Liver (tissue), 3 donors: Measurements from ENCODE around the gene KRTAP21-3.

Experiments used
- ATF3 ChIP-seq: IDR thresholded peaks from 2 replicates; pipeline ENCODE4 v1.6.1; 2016; ENCODE audit warnings: antibody characterized with exemption
- EGR1 ChIP-seq, 2 donors: IDR thresholded peaks; 2 replicates each; pipeline ENCODE4 v1.6.1; 2016 to 2018; ENCODE audit warnings: antibody characterized with exemption in 2 of 2, low read depth in 2 of 2
- GABPA ChIP-seq, 2 donors: IDR thresholded peaks in 1 of 2; conservative IDR thresholded peaks in 1 of 2; 2 replicates each; pipeline ENCODE4 v1.6.1; 2016; ENCODE audit warnings: antibody characterized with exemption in 2 of 2, mild to moderate bottlenecking in 1 of 2, moderate library complexity in 1 of 2
- HNF4G ChIP-seq: IDR thresholded peaks from 2 replicates; pipeline ENCODE4 v1.6.1; 2016; ENCODE audit warnings: antibody characterized with exemption
- JUND ChIP-seq, 2 donors: IDR thresholded peaks; 2 replicates each; pipeline ENCODE4 v1.6.1; 2016; ENCODE audit warnings: antibody characterized with exemption in 2 of 2
- MAX ChIP-seq: IDR thresholded peaks from 2 replicates; pipeline ENCODE4 v1.6.1; 2016; ENCODE audit warnings: antibody characterized with exemption
- RAD21 ChIP-seq, 2 donors: IDR thresholded peaks; 2 replicates each; pipeline ENCODE4 v1.6.1; 2016; ENCODE audit warnings: antibody characterized with exemption in 2 of 2, mild to moderate bottlenecking in 2 of 2
- TAF1 ChIP-seq: conservative IDR thresholded peaks from 2 replicates; pipeline ENCODE4 v1.6.1; 2016; ENCODE audit warnings: antibody characterized with exemption, mild to moderate bottlenecking
- YY1 ChIP-seq: IDR thresholded peaks from 2 replicates; pipeline ENCODE4 v1.6.1; 2016; ENCODE audit warnings: antibody characterized with exemption, mild to moderate bottlenecking
- TF ChIP-seq, protein P1 (sequence below): fragments of 150-350 bp; IDR thresholded peaks from 2 replicates; pipeline ENCODE4 v1.5.1; 2017; ENCODE audit warnings: improper control_type of control experiment, low read depth, low read length; ENCODE audit not compliant: missing input control
- TF ChIP-seq, protein P2 (sequence below): IDR thresholded peaks from 2 replicates; pipeline ENCODE4 v1.6.1; 2016; ENCODE audit warnings: antibody characterized with exemption, mild to moderate bottlenecking
- donor health status: healthy.
- donor health status: healthy.

DNA sequence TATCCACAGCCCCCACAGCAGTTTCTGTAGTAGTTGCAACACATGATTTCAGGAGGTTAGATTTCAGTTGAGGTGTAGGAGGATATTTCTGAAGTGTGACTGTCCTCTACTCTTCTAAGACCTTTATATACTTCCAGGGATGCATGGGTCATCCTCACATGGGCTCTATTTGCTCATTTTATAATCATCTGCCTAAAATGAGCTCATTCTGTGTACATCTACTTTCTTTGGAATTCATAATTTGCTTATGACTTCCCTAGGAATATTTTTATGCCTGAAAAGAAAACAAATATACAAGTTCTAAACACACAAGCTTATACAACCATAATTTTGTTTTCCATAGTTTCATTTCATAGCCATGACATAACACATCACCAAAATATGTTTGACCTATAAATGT is 28.6 kb upstream of the KRTAP21-3 start, which contains the start of gene KRTAP21-2:
- TF ChIP-seq, protein P1, sequence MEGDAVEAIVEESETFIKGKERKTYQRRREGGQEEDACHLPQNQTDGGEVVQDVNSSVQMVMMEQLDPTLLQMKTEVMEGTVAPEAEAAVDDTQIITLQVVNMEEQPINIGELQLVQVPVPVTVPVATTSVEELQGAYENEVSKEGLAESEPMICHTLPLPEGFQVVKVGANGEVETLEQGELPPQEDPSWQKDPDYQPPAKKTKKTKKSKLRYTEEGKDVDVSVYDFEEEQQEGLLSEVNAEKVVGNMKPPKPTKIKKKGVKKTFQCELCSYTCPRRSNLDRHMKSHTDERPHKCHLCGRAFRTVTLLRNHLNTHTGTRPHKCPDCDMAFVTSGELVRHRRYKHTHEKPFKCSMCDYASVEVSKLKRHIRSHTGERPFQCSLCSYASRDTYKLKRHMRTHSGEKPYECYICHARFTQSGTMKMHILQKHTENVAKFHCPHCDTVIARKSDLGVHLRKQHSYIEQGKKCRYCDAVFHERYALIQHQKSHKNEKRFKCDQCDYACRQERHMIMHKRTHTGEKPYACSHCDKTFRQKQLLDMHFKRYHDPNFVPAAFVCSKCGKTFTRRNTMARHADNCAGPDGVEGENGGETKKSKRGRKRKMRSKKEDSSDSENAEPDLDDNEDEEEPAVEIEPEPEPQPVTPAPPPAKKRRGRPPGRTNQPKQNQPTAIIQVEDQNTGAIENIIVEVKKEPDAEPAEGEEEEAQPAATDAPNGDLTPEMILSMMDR: no peak
- TF ChIP-seq RAD21 (IDR thresholded peaks at IDR 0.05) (no peak), MAX (no peak), GABPA (IDR thresholded peaks at IDR 0.05 in 1 of 2, conservative IDR thresholded peaks at IDR 0.05 in 1 of 2) (no peak), ATF3 (no peak), JUND (IDR thresholded peaks at IDR 0.05) (no peak), YY1 (no peak), TAF1 (no peak), HNF4G (no peak), EGR1 (IDR thresholded peaks at IDR 0.05; ENCODE audit: low read depth in 2 of 2) (no peak)
- TF ChIP-seq, protein P2, sequence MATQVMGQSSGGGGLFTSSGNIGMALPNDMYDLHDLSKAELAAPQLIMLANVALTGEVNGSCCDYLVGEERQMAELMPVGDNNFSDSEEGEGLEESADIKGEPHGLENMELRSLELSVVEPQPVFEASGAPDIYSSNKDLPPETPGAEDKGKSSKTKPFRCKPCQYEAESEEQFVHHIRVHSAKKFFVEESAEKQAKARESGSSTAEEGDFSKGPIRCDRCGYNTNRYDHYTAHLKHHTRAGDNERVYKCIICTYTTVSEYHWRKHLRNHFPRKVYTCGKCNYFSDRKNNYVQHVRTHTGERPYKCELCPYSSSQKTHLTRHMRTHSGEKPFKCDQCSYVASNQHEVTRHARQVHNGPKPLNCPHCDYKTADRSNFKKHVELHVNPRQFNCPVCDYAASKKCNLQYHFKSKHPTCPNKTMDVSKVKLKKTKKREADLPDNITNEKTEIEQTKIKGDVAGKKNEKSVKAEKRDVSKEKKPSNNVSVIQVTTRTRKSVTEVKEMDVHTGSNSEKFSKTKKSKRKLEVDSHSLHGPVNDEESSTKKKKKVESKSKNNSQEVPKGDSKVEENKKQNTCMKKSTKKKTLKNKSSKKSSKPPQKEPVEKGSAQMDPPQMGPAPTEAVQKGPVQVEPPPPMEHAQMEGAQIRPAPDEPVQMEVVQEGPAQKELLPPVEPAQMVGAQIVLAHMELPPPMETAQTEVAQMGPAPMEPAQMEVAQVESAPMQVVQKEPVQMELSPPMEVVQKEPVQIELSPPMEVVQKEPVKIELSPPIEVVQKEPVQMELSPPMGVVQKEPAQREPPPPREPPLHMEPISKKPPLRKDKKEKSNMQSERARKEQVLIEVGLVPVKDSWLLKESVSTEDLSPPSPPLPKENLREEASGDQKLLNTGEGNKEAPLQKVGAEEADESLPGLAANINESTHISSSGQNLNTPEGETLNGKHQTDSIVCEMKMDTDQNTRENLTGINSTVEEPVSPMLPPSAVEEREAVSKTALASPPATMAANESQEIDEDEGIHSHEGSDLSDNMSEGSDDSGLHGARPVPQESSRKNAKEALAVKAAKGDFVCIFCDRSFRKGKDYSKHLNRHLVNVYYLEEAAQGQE: no peak
